M059J (cell line): Measurements from ENCODE around the gene TTLL8. TPM values are rescaled to one million over a fixed set of nuclear protein-coding genes. Genes with fewer than 3 reads are reported as not detected.

Source experiments
- DNase-seq: peaks from one replicate; pipeline ENCODE4 v3.0.0-alpha.2; 2012; ENCODE audit warnings: low read depth
- total RNA-seq: library from RNA; depleted of rRNA; stranded (reverse); fragments of >200 nt; shearing (Covaris generic); gene quantifications from 2 replicates; pipeline ENCODE4 v1.2.3, GENCODE V29; 2014

TTLL8 gene
- total RNA-seq, 1 experiment from 2014 or later, result not detected

DNA sequence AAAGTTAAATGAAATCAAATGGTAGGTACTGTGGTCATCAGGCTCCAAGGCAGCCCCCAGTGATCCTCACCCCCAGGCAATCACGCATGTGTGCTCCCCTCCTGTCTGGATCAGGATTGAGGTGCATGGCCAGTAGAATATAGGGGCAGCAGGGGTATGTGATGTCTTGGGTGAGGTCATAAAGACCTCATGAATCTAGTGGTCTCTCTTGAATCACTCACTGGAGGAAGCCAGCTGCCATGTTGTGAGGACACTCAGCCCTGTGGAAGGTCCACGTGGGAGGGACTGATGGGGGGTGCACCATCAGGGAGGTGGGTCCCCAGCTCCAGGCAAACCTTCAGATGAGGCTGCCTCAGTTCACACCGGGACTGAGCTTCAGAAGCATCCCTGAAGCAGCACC lies 38.8 kb downstream of the TTLL8 start:
- no peak for DNase-seq

DNA sequence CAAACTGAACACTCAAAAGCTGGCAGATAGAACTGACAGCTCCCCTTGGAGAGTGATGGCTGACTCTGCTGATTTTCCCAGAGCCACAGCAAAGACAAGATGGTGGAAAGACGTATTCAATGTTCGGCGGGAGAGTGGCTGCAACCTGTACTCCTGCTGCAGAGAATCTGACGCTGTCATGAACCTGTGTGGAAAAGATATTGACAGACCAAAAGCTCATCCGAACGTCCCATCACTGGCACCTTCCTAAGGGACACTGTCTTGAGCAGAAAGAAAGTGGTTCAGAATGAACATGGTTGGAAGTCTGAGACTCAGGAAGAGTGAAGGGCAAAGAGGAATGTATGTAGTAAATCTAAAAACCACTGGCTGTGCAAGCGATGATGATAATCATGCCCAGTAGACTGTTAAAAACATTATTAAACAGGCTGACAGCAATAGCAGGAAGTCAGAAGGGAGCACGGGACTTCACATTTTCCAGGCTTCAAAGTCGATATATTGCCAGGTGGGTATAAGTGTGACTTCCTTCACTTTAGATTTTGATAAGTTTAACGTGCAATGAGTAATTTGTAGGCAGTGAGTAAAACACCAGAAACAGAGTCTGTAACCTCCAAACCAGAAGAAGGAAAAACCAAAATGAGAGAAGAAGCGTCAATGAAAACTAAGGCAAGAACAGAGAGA lies 39.4 kb downstream of the TTLL8 start:
- DNase-seq, result no peak

DNA sequence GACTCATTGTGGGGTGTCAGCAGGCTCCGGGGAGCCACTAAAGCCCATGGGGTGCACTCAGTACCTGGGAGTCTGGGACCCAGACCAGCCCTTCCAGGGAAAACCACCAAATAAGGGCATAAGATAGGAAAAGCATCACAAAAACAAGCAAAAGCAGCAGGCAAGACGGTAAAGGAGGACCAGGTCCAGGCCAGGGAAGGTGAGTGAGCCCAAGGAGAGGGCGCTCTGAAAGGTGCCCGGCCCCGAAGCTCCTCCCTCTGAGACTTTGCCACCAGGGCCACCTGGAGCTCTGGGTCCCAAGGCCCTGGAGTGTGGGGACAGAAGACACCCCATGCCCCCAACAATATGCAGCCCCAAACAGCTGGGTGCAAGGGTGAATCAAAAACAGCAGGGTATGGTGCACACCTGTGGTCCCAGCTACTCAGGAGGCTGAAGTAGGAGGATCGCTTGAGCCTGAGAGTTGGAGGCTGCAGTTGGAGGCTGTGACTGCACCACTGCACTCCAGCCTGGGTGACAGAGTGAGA lies 40.3 kb downstream of the TTLL8 start:
- DNase-seq, result no peak

DNA sequence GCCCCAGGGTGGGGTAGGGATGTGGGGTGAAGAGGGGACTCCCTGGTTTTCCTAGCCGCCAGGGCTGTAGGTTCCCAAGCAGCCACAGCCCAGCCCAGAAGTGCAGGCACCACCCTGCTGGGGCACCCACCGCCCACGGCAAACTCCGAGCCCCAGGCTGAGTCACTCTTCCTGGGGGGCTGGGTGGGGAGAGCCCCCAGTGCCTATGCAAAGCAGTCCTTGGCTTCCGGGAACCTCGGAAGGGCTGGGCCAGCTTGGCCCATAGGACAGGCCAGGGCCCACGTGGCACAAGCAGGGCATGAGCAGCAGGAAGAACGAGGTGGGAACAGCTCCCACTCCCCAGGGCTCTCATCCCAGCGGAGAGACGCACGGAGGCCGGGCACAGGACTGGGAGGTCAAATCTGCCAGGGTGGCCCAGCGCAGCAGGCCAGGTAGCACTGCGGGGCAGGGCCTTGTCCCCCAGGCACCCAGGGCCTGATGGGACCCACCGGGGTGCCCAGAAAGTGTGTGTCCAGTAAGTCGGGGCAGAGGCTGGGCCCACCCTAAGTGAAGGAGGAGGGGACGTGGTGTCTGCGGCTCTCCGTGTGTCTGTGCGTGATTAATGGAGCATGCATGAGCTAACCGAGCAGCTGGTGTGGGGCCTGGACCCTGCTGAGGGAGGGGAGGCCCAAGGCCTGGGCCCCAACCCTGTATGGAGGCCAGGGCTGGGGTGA lies 41.0 kb downstream of the TTLL8 start:
- peak; percentile 85 for DNase-seq

DNA sequence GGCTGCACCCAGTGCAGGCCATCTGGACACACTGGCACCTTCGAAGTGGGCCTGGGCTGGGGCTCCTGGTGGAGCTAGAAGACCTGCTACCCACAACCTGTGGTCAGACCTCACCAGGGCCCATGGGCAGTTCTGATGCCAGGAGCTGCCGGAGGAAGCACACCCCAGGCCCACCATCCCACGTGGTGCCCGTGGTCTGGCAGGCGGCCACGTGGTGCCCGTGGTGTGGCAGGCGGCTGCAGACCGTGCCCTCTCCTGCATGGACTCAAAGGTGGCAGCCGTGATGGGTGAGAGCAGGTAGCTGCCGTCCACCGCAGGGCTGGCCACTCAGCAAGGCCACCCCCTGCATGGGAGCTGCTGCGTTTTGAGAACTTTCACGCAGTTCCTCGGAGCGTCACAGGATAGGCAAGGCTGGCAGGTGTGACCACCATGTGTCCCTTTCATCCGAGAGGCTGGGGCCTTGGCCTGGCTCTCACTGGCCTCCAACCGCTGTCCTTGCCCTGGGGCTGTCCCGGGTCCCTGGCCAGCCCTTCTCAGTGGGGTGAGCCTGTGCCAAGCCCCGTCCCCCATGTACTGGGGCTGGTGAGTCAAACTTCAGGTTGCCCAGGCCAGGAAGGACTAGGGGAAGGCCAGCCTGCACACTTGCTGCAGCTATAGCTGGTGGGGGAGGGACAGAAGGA lies 41.6 kb downstream of the TTLL8 start:
- DNase-seq, result no peak

DNA sequence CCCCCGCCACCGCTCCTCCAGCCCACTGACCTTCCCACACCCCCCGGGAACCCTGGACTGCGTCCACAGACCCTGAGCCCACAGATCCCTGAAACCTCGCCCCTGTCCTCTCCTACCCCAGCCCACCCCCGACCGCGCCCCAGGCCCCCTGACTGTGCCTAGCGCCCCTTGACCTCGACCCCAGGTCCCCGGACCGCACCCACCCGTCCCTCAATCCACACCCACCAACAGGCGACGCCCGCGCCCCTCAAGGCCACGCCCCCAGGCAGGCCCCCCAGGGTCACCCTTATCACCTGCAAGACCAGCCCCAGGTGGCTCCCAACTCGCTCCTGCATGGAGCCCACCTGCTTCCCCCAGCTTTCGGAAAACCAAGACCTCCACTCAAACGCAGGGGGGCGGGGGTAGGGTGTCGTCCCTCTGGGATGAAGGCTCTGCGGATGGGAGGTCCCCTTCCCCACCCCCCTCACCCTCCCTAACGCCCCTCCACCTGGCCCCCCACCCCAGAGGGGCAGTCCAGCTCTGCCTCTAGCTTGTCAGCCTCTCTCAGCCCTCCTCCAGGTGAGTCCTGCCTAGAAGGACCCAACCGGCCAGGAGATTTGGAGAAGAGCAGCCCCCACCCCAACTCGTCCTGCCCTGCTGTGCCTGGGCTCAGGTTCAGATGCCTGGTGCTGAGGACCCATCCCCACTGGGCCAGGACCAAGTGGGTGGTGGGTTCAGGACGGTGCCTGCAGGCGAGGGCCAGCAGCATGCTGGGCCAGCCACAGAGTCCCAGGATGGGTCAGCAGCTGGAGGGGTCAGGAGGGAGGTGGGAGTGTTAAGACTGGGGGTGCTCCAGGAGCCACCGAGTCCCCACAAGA lies 42.4 kb downstream of the TTLL8 start:
- DNase-seq, result no peak

DNA sequence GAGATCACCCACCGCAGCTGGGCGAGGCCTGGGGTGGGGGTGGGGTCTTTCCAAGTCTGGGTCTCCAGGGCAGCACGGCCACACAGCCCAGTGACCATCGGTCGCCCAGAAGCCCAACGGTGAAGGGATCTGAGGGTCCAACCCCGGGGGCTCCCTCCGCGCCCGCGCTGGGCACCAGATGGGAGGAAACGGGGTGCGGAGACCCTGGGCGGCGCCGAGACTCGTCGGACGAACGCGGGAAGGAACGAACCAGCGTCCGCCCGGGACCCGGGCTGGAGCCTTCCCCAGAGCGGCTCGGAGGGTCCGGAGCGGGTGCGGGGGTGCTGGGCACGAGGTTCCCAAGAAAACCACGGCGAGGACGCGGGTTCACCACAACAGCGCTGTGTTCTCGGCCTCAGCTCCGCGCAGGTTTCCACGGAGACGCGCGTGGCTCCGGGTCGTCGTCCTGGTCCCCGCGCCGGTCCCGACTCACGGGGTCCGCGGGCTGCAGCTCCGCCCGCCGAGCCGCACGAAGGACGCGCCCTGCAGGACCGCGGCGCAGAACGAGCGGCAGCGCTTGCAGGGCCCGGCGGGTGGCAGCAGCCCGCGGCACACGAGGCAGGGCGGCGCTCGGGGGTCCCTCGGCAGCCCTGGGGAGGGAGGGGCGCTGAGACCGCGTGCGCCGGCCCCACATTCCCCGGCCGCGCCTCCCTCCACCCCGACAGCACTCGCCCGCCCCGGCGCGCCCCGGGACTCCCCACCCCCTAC lies 43.3 kb downstream of the TTLL8 start:
- DNase-seq, result no peak

DNA sequence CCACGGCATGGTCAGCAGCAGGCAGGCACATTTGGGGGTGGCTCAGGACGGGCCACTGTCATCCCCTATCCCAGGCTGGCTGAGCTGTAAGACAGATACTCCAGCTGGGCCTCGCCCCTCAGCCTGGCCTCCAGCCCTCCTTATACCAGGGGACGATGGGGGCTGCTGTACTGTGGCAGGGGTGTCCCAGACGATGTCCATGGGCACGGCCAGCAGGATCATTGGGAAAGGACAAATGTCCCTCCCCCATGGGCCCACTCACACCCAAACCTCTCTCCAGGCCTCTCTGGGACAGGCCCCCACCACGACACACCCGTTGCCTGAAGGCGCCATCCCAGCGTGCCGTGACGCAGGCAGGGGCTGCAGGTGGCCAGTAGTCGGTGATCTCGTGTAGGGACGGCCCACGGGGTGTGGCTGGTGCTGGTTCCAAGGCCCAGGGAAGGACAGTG lies 44.0 kb downstream of the TTLL8 start:
- DNase-seq, result no peak

DNA sequence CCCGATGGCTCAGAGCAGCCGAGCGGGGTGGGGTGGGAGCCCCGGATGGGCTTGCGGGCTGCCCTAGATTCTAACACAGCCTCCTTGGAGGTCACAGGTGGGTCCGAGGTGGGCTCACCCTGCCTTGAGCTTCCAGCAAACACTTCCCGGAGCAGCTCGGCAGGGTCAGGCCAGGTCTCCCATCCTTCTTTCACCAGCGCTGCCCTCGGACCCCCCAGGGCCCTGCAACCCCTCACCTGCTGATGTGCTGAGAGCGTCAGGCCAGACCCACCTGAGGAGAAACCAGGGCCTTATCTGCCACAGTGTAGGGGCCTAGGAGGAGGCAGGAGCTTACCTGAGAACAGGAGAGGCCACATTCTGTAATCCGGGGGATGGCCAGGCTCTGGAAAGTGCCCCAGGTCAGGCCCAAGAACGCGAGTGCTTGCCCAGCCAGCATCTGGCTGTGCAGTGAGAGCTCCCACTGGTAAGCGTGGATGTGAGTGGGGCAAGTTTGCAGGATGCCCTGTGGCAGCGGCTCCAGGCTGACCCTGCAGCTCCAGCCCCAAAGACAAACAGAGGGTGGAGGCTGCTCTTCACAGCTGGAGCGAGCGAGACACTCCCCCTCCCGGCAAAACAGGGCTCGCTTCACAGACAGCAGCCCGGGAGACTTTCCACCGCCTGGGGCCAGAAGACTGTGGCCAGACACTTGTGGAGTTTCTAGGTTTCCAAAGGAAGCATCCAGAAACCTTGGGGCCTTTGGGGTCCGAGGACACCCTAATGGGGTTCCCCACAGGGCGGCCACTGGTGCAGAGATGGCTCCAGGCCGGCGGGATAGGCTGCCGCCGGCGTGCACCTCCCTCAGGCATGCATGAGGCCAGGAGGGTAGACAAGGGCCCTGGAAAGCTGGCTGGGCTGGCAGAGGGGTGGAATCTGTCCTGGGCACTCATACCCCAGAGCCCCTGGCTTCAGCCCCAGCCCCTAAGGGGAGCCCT lies 45.6 kb downstream of the TTLL8 start, which contains the start of gene IL17REL:
Gene IL17REL (minus strand): TSS at position 555 of the 971 bp plus-strand sequence. CDS start 119 bp downstream, at position 436.
- DNase-seq, result no peak

DNA sequence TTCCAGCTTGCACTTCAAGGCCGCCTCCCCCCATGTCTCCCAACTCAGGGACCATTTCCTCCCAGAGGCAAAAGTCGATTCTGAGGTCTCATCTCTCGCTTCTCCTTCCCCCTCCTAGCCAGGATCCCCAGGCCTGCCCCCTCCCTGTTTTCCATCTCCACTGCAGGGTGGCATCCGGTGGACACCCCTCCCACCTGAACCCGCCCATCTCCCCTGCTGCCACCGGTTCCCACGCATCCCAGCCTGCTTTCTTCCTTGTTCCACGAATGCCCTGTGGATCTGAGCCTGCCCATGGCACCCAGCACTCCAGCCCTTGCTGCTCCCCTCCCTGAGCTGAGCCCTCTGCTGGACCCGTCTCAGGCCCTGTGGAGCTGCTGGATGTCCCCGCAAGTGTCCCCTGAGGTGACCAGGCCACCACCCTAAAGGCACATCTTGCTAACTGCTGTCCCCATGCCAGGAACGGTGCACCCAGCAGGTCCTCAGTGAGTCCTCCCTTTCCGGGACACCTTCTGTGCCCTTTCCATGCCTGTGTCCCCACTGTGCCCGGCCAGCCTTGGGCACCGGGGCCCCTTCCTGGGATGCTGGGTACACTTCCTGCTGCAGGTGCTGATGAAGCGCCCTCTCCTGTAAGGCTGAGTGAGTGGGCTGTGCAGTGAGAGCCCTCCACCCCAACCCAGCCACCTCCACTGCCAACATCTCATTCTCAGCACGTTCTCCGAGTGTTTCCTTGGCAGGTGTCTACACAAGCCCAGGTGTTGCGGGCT lies 46.5 kb downstream of the TTLL8 start:
- no peak for DNase-seq

DNA sequence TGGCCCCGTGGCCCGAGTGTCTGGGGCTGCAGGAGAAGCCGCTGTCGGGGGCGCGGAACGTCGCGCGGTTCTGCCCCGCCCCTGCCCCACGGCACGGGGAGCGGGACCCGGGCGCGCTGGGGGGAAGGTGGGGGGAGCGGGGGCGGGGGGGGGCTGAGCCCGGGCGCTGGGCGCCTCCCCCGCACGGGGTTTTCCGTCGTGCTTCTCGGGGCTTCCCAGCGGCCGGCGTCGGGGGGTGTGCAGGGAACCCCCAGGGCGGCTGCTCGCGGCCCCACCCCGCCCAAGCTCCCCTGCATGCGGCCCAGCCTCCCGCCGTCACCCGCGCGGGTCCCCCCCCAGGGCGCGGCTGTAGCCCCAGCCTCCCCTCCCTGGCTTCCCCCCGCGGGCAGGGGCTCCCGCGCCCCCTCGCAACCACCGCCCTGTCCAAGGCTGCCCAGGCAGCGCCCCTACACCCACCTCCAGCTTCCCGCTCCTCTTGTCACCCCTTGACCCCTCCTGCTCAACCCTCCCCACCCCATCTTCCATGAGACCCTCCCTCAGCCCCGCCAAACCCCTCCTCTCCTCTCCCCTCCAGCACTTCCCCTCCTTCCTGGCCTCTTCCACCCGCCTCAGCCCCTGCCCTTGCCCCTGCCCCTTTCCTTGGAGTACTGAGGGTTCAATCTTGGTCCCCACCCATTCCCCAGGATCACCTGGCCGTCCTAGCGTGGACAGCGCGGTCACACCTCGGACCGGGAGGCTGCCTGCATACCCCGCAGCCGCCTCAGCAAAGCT lies 47.2 kb downstream of the TTLL8 start:
- DNase-seq, result no peak

DNA sequence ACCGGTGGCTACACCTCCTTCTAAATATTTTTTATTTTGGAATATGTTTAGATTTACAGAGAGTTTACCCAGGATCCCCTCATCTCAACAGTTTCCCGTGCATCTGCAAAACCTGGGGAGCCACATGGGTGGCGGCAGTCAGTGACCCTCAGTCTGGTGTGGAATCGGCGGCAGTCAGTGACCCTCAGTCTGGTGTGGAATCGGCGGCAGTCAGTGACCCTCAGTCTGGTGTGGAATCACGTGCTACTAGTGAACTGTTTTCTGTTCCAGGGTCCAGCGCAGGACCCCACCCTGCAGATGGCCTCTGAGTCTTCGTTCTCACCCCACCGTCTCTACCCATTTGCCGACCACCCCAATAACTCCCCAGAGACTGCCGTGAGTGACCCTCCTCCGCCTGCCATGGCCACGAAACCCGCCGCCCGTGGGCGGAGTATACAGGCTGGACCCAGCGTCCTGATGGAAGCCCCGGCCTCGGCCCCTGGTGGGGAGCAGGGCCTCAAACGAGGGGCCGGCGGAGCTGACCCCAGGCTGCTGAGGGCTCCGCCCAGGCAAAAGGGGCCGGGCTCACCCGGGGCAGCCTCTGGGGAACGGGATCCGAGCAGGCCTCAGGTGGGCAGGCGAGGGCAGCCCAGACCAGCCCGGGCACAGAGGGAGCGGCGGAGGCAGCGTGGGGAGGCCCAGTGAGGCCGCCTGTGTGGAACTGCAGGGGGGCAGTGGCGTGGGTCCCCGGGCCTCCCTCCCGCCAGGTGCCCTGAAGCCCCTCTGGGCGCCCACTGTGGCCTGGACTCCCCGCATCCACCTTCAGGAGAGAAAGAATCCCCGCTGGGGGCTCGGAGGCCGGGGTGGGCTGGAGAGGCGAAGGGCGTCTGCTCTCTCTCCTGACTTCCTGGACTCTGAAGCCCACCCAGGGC lies 48.1 kb downstream of the TTLL8 start:
- DNase-seq, result no peak

DNA sequence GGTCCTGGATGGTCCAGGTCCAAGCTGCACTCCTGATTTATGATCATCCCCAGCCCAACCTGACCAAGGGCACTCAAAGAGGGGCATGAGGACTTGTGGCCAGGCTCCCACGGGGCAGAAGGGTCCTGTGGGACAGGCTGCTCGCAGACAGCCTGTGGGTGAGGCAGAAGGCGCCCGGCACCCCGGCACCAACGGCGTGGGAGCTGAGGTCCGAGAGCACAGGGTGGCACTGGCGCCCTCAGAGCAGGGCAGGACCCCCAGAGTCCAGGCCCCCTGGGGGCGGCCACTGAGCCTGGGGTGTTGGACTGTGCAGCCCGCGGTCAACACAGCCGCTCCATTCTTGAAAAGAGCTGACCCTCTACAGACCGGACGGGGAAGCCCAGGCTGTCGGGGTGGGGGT lies 48.8 kb downstream of the TTLL8 start:
- DNase-seq, result no peak

DNA sequence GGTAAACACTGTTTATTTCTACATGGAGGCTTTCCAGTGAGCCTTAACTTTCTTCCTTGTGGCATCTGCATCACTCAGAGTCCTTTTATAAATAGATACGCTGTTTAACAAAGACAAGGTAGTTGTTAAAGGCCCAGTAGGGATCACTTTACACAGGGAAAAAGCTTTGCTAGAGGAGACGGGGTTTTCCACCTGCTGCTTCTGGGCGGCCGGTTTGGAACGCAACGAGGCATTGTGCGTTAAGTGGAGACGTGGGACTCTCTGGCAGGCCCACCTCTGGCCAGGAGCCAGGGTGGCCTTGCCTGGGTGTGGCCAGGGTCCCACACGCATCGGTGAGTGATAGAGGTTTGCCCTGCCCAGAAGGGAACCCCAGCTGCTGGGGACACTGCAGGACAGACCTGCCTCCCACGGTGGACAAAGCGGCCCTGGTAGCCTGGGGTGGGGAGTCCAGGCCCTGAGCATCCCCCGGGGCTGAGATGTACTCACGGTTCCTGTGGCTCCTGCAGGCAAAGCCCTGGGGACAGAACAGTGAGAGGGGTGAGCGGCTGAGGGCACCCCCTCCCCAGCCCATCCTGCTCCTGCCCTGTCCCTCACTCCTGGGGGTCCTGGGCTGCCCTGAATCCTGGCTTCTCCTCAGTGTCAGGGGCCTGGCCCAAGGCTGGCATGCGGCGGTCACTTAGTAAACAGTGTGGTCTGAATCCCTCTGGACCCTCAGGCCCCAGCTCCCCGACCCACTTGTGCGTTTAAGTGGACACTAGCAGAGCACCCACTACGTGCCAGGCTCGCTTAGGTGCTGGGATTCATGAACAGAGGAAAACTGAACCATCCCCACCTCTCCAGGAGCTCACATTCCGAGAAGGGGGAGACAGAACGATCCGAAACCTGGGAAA lies 49.7 kb downstream of the TTLL8 start:
- no peak for DNase-seq

DNA sequence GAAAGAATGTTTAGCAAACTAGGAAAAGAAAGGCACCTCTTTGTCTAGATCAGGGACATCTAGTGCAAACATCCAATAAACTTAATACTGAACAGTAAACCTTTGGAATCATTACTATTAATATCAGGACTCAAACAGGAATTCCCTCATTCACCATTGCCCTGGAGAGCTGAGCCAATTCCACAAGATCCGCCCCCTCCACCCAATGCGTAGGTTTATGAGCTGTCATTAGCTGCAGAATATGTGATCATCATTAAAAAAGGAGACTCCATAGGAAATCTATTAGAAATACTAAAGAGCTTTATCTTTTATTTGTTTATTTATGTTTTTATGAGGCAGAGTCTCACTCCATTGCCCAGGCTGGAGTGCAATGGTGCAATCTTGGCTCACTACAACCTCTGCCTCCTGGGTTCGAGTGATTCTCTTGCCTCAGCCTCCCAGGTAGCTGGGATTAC lies 51.0 kb downstream of the TTLL8 start:
- no peak for DNase-seq

DNA sequence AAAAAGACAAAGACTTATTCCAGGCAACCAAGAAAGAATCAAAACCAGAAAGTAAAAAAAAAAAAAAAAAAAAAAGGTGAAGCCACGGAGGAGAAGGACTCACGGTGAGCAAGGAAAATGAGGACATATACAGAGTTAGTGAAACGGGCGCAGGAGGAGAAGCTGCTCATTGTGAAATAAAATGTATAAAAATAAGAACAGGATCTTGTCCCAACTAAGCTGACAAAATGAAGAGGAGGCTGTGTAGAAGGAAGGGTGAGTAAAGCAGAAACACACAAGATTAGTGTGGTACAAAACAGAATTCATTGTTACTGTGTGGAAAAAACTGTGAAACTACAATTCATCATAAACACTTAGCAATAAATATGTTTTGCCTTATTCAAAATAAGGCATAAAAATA lies 53.2 kb downstream of the TTLL8 start:
- DNase-seq, result no peak
